C4-2B (cell line): ENCODE measurements around the gene KCTD8.

Experiments used
- H3K27ac ChIP-seq: fragments of 450-650 bp; 2 replicates; pipeline ENCODE4 v1.5.1; 2017
- ZFX ChIP-seq: fragments of 450-650 bp; IDR thresholded peaks from 2 replicates; pipeline ENCODE4 v1.6.1; 2017
- TF ChIP-seq, protein P1 (sequence below): fragments of 450-650 bp; conservative IDR thresholded peaks from 2 replicates; pipeline ENCODE4 v1.5.1; 2017; ENCODE audit warnings: mild to moderate bottlenecking

KCTD8 gene

DNA sequence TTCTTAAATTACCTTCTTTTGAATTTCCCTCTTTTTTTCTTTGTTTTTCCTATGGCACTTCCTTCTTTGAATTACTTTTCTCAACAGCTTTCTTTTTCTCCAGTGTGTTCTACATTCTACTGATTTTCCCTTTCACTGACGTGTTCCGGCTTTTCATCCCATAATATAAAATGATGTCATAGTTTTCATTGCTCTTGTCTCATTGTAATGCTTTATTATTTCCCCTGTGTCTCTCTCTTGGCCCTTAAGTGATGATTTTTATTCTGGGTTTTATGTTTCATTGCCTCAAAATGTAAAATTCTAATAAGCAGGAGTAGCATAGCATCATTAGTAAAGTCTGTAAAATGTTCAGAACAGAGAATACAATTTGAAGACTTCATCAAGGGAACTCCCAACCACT is 299.3 kb downstream of the KCTD8 start:
- TF ChIP-seq, protein P1, sequence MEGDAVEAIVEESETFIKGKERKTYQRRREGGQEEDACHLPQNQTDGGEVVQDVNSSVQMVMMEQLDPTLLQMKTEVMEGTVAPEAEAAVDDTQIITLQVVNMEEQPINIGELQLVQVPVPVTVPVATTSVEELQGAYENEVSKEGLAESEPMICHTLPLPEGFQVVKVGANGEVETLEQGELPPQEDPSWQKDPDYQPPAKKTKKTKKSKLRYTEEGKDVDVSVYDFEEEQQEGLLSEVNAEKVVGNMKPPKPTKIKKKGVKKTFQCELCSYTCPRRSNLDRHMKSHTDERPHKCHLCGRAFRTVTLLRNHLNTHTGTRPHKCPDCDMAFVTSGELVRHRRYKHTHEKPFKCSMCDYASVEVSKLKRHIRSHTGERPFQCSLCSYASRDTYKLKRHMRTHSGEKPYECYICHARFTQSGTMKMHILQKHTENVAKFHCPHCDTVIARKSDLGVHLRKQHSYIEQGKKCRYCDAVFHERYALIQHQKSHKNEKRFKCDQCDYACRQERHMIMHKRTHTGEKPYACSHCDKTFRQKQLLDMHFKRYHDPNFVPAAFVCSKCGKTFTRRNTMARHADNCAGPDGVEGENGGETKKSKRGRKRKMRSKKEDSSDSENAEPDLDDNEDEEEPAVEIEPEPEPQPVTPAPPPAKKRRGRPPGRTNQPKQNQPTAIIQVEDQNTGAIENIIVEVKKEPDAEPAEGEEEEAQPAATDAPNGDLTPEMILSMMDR, result no peak
- TF ChIP-seq ZFX, result no peak
- H3K27ac ChIP-seq, result no peak overlapping the region

DNA sequence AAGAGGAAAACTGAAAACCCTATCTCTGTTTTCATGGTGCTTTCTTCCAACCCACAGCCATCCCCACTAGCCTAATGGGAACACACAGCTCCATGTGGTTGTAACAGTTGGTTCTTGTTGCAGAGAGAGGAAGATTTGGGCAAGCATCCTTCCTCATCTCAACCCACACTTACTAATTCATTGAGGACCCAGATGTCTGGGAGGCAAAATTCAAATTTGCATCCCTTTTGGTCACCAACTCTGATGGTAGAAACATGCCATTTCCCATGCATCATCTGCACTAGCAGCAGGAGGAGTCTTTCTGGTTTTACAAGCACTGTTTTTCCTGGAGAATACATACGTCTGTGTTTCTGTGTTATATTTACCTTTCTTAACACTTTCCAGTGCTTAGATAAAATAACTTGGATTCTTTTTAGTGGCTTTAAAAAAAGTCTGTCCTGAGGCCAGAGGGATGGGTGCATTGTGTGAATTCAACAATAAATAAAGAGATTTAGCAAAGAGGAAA is 301.0 kb downstream of the KCTD8 start:
- TF ChIP-seq, protein P1, result no peak
- no peak for TF ChIP-seq ZFX
- H3K27ac ChIP-seq, result no peak overlapping the region

DNA sequence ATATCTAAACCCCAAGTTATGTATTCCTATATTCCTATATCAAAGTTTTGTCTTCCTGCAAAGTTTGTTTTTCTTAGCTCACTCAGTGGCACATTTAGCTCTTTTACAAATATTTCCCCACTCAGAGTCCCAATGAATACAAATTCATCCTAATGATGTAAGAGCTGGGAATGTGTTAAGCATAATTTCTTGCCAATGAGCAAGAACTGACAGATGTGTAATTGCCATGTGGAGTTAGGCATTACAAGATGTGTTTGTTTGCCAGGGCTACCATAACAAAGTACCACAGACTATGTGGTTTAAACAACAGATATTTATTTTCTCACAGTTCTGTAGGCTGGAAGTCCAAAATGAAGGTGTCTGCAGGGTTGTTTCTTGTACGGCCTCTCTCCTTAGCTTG is 302.1 kb downstream of the KCTD8 start:
- no peak overlapping the region for H3K27ac ChIP-seq
- TF ChIP-seq, protein P1, result no peak
- no peak for TF ChIP-seq ZFX

DNA sequence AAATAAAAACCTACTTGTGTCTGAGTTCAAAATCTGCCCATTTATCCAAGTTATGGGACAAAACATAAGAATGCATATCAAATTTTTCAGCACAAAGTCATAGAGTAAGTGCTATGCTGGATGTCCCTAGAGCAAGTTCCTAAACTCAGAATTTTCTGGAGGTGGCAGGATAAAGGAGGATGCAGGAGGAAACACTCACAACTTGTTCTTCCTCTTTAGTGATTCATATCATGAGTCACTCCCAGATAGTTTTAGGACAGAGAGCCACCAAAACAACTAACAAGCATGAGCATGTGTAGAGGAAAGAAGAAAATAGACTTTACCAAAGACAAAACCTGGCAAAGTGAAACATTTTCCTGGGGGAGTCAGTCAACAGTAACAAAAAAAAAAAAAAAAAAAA is 302.7 kb downstream of the KCTD8 start:
- H3K27ac ChIP-seq, result no peak overlapping the region
- TF ChIP-seq, protein P1, result no peak
- TF ChIP-seq ZFX, result no peak

DNA sequence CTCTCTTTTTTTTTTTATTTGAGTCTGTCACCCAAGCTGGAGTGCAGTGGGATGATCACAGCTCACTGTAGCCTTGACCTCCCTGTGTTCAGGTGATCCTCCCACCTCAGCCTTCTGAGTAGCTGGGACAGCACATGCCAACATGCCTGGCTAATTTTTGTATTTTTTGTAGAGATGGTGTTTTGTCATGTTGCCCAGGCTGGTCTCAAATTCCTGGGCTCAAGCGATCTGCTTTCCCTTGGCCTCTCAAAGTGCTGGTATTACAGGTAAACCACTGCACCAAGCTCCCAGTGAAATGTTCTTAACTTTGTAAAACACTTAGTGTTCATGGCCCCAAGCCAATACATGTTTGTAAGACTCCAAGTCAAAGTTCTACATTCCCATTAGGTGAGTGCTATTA is 316.1 kb downstream of the KCTD8 start:
- H3K27ac ChIP-seq, result no peak overlapping the region
- TF ChIP-seq, protein P1, result no peak
- no peak for TF ChIP-seq ZFX
